DMS114 treated with DMSO at 0.1 percent for 48 hours (cell line): ENCODE results near the gene SEMA4C.

Experiments
- DNase-seq: peaks from one replicate; lab custom pipeline; 2025; ENCODE audit not compliant: unreplicated experiment; lab: John Stamatoyannopoulos, UW

SEMA4C gene, protein sequence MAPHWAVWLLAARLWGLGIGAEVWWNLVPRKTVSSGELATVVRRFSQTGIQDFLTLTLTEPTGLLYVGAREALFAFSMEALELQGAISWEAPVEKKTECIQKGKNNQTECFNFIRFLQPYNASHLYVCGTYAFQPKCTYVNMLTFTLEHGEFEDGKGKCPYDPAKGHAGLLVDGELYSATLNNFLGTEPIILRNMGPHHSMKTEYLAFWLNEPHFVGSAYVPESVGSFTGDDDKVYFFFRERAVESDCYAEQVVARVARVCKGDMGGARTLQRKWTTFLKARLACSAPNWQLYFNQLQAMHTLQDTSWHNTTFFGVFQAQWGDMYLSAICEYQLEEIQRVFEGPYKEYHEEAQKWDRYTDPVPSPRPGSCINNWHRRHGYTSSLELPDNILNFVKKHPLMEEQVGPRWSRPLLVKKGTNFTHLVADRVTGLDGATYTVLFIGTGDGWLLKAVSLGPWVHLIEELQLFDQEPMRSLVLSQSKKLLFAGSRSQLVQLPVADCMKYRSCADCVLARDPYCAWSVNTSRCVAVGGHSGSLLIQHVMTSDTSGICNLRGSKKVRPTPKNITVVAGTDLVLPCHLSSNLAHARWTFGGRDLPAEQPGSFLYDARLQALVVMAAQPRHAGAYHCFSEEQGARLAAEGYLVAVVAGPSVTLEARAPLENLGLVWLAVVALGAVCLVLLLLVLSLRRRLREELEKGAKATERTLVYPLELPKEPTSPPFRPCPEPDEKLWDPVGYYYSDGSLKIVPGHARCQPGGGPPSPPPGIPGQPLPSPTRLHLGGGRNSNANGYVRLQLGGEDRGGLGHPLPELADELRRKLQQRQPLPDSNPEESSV

DNA sequence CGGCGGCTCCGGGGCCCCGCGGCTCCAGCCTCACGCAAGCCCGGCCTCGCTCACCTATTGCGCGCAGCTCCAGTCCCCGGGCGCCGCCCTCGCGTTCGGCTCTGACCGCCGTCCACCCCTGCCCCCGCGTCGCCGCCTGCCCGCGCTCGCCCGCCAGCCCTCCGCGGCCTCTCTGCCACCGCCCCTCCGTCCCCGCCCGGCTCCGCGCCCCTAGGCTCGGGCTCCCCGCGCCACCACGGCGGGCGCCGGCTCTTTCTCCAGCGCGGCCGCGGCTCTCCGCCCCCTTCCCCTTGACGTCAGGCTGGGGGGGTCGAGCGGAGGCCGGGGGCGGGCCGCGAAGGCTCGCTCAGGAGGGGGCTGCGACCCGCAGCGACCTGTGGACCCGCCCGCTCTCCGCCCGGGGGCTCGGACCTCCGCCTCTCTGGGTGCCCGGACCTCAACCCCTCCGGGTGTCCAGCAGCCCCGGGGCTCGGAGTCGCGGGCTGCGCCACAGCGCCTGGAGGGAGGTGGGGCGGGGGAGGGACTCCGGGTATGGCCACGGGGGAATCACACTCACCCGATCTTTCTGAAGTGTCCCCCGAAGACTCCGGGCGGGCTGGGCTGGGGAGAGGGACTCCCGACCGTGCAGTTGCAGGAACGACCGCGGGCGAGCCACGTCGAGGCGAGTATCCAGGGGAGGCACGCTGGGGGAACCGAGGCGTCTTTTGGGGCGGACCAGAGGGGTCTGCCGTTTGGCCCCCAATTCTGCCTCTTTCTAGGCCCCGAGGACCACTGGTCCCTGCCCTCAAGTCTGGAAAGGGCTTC, at the start of gene SEMA4C:
SEMA4C (minus strand) TSS at position 259 of the 804 bp plus-strand sequence. CDS start 2,194 bp downstream, outside the sequence.
- no peak for DNase-seq

DNA sequence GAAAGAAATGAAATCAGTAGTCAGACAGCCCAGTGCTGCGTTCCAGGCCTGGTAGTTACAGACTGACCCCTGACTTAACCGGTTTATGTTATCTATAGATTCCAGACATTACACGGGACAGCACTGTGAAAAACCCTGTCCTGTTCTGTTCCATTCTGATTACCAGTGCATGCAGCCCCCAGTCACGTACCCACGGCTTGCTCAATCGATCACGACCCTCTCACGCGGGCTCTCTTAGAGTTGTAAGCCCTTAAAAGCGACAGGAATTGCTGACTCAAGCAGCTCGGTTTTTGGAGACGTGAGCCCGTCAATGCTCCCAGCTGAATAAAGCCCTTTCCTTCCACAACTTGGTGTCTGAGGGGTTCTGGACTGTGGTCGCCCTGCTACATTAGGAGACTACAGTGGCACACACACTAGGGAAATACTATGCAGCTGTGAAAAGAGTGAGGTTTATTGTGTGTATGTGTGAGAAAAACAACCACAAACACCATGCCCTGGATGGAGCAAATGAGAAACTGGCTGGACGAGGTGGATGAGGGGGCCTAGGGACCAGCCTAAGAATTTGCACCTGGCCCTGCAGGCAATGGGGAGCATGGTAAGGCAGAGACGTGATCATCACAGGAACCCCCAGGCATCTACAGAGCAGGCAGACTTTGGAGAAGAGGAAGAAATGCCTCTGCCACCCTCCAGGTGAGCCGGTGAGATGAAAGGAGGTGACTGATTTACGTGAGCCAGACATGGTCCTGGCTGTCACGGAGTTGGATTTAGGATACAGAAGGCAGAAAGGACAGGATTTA, 49.1 kb upstream of the SEMA4C start:
- no peak for DNase-seq

DNA sequence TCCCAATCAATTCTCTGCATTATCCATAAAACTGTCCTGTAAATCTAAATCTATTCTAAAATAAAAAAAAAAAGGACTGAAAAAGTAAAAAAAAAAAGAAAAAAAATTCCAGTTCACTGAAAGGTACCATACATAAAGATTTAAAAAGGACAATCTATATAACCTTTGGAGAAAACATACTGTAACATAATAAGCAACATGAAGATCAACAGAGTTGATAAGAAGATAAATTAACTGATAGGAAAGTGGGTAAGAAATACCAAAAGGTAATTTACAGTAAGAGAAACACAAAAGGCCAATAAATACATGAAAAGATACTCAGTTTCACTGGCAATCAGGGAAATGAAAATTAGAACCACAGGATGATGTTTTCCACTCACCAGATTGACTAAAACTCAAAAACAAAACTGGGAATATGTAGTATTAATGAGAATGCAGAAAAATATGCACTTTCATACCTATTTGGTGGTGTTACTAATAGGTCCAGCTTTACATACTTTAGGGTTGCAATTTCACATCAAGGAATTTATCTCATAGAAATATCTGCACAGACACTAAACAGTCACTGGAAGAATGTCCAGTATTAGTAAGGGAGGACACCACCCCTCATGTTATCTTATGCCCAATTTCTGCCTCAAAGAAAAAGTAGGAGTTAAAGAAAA, 48.3 kb upstream of the SEMA4C start:
- DNase-seq, result no peak

DNA sequence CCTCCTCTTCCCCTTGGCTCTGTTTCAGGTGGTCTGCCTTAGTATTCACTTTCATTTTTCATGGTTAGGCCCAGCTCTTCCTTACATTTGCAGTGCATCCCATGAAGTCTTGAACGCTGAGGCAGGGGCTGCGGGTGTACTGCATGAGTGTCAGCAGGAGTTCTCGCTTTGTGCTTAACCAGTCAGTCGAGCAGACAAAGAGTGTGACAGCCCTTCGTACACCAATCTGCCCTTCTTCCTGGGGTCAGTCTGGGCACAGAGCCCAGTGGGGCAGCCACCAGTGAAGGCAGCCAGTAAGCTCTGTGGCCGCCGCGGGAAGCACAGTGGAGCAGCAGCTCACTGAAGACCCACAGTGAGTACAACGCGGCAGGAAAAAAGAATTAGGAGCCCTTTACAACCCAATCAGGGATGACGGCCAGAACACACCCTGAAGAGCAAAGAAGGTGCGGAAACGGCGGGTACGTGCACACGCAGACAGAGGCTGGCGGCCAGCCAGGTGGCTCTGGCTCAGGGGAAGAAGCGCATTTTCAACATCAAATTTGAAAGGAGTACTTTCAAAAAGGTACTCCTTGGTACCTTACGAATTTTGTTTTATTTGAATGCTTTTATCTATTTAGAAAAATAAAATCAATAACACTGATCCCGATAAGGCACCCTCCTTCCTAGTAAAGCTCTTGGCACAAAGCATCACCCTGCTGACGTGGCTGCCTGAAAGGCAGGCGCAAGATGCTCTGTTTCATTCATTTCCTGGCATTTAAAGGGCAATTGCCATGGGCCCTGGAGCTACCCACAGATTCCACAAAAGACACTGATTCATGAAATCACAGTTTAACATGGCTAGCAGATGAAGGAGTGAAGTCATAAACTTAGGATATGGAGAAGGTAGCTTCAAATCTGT, 47.0 kb upstream of the SEMA4C start:
- DNase-seq, result no peak

DNA sequence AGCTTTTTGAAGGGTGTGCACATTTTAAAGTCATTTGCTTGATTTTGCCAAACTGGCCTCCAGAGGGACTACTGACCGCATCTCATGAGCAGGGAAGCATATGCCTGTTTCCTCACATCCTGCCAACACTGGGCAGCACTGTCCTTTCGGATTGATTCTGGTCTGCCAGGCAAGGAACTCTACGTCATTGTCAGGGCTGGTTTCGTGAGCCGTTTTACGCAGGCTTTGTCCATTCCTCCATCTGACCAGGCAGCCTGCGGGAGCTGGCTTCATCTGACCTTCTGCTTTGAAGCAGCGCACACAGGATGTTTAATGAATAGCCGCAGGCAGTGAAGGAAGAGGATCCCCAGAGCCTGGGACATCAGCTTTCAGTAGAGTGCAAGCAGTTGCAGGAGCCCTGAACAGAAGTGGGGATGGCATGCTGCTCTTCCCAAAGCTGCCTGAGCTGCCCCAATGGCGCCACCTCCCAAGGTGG, 46.3 kb upstream of the SEMA4C start:
- no peak for DNase-seq

DNA sequence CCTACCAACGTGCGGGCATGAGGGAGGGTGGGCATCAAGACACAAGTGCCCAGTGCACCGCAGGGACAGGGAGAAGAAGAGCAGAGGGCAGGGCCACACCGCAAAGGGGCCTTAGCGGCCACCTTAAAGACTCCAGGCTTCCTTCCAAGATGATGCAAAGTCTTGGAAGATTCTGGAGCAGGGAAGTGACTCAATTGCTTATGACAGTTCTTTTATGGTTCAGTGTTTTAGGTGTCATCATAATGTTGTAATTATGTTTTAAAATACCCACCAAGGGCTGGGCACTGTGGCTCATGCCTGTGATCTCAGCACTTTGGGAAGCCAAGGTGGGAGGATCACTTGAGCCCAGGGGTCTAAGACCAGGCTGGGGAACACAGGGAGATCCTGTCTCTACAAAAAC, 44.5 kb upstream of the SEMA4C start:
- no peak for DNase-seq

DNA sequence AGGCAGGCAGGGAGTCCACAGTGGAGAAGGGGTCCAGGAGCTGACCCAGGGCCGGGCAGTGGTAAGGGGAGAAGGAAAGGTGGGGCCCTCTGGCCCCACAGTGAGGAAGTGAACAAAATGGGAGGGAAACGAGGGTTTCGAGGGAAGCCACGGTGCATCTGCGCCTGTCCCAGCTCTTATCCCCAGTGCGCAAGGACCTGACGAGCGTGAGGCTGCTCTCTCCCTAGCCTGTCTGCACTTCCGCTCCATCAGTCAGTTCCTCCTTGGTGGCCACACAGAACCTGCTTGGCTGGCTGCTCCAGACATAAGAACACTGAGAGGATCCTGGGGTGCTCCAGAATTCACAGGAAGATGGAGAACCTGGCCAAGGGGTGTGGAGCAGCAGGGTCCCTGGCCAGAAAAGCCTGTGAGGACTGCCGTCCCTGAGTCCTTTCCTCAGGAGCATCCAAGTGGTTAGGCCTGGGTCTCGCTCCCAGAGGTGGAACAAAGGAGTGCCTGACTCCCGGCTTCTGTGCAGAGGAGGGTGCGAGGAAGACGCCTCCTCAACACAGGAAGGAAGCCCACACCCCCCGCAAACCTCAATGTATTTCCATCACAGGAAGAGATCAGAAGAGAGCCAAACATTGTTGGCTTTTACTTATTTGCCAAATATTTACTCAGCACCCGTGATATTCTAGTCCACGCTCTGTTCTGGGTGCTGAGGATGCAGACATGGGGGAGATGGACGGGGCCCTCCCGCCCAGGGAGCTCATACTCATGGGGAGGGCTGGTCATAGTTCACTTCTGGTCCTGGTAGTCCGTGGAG, 43.7 kb upstream of the SEMA4C start:
- no peak for DNase-seq

DNA sequence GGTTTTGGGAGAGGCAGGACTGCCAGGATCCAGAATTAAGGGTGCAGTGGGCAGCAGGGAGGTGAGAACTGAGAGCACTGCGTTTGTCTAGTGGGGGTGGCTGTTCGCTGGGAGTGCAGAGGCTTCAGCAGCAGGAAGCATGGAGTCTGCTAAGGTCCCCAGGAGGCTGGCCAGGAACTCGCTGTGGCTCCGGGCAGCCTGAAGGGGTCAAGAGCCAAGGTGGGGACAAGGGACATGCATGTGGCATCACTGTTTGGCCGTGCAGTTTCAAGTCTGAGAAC, 43.2 kb upstream of the SEMA4C start:
- no peak for DNase-seq

DNA sequence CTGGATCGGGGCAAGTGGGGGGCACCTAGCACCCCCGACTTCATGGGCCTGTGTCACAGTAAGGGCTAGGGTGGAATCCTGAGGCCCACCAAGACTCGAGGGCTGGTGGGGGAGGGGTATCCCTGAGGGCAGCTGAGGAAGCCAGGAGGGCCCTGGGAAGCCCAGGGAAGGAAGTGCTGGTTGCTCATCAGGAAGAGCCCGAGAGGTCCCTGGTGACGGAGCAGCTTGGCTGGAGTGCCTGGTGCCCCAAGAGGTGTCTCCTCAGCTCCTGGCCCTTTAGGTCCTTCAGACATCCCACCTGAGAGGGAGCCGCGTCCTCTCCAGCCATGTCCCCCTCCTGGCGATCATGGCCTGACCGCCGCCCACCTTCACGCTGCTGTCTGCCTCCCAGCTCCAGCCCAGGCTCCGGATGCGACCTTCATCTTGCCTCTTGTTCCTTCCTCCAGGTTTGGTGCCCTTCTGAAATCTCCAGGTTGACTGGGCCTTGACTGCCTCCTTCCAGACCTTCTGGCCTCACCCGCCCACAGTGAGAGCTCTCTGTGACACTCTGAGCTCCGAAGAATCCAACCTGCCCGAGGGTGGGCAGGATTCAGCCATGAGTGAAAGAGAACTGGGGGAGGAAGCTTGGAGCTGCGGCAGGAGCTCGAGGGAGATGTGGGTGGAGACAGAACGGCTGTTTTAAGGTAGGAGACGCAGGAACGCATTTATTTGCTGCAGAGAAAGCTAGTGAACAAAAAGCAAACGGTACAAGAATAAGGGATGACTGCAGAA, 42.7 kb upstream of the SEMA4C start:
- no peak for DNase-seq

DNA sequence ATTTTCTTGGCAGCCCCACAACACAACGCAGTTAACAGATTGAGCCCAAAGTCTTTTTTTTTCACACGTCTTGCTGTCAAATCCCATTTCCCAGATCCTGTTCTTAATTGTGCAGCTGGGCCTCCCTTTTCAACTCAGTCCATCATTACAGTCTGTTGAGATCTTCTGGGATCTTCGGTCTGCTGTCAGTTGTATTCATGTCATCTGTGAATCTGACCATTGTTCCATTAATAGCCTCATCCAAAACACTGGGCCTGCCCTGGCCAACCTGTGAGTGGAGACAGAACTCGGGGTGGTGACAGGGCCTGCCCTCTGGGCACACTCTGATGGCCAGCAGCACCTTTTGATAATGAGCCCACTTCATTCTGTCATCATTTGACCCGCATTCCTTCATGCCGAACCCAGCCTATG, 39.7 kb upstream of the SEMA4C start:
- DNase-seq, result no peak

DNA sequence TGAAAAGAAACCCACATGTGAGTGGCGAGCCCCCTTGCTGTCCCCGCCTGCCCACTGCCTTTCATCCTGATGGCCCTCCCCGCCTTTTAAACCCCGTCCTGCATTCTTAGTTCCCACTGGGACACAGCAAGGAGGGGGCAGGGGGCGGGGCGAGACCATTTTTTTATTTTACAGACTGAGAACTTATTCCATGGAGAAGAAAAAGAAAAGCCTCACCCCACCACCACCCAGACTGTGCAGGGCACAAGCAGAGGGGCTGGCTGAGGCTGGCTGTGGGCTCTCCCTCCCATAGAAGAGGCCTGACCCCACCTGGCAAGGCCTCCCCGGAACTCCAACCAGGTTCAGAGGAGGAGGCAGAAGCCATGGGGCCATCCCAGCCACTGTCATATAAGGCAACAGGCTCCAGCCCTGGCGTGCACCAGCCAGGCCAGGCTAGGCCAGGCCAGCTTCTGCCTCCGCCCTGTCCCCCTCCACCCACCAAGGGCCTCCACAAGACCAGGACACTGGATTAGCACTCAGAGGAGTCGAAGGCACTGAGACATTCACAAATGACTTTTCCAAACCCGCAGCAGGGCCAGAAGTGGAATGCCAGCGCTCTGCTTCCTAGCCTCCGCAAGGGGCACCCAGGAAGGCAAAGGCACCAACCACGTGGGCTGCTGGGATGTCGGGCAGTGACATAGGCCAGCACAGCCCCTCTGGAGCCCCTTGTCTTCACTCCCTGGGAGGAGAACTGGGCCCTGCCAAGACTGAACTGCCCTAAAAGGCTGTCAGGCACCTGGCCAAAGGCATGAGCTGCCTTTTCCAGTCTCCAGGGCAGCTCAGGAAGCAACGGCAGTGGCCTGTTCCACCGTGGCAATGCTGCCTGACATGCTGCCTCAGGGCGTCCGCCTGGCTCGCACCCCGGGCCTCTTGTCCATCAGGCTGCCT, 37.5 kb upstream of the SEMA4C start:
- no peak for DNase-seq

DNA sequence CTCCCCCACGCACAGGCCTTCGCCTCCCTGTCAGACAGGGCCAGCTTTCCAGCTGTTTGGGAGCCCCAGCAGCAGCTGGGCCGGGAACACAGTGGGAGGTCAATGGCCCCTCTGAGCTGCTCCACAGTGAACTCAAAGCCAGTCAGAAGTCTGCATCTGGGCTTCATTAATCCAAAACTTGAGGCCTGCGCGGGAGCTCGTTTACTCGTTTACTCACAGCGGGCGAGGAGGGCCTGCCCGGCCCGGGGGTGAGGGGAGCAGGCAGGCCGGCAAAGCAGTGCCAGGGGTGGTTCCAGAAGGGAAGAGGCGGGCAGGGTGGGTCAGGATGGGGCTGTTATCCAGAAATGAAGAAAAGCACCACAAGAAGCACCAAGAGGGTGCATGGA, 36.8 kb upstream of the SEMA4C start:
- DNase-seq, result no peak

DNA sequence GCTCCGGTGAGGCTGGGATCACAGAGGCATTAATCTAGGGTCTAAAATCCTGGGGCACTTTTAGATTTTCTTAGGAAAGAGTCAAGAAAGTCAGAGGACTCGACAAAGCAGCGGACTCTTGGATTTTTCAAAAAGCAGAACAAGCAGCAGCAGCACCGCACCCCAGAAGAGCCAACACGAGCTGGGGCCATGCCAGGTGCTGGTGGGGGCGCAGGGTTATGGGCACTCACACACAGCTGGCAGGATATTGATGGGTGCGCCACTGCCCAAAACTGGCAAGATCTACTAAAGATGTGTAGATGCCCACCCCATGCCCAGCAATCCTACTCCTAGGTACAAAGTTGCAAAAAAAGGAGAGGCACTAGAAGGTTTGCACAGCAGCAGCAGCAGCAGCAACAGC, 33.9 kb upstream of the SEMA4C start:
- DNase-seq, result no peak

DNA sequence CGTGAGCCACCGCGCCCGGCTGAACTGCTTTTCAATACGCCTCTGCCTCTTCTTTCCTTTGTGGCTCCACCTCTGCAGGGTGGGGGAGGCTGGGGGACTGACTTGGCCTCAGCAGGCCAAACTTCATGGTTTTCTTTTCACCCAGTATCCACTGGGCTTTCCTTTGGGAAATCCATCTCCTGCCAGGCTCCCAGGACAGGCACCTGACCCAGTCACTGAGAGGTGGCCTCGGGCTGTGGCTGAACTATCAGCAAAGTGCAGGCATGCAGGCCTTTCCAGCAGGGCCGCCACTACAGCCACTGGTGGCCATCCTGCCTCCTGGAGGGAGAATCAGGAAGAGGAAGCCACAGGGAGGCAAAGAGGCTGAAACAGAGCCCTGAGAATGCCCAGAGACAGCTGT, 33.4 kb upstream of the SEMA4C start:
- DNase-seq, result no peak

DNA sequence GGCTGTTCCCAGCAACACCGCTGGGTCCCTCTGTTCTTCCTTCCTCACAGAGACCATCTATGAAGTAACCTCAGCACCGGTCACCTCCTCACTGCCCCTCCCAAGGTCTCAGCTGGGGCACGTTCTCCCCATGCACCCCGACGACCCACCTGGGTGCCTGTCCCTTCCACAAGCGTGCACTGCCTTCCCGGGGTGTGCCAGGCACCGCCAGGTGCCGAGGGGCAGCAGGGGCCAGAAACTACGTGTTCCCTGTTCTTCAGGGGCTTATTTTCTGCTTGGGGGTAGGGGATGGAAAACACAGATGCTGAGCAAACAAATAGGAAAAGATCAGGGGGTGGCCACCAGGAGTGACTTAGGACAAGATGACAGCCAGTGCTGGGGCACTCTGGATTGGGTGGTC, 30.4 kb upstream of the SEMA4C start:
- DNase-seq, result no peak

DNA sequence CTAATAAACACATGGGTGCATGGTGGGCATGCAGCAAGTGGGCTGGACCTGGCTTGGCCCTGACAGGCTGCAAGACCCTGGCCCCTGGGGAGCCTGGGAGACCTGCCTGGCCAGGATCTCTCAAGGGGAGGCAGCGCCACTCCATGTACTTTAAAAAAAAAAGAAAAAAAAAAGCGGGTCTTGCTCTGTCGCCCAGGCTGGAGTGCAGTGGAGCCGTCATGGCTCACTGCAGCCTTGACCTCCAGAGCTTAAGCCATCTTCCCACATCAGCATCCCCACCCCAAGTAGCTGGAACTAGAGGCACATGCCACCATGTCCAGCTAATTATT, 29.5 kb upstream of the SEMA4C start:
- DNase-seq, result no peak
